ENCODE results near the gene PCYOX1L. TPM values are rescaled to one million over a fixed set of nuclear protein-coding genes. Genes with fewer than 3 reads are reported as not detected.

The PCYOX1L gene
- polyA plus RNA-seq, 2 donors, result 2.7 to 5.7 TPM

GRCh38 chr5:149372932-149373331, 15.1 kb downstream of the PCYOX1L start:
- no peak overlapping the region for H3K27ac ChIP-seq (ENCODE audit: low read depth in 2 of 2, low read length in 1 of 2)
- H3K27me3 ChIP-seq (ENCODE audit: control insufficient read depth in 1 of 2, insufficient read depth in 2 of 2, low read length in 2 of 2), result no peaks in the 10 kb centered on the region
- 86 to 95% methylated on average over 3 of the region's 3 CpGs for WGBS, 2 donors

GRCh38 chr5:149374303-149374702, 16.5 kb downstream of the PCYOX1L start:
- H3K27ac ChIP-seq (ENCODE audit: low read depth in 2 of 2, low read length in 1 of 2), result no peak overlapping the region
- 91 to 97% methylated on average over 20 of the region's 20 CpGs for WGBS, 2 donors

More at GRCh38 chr5:149372932-149373331, 15.1 kb downstream of the PCYOX1L start:
- H3K4me3 ChIP-seq (ENCODE audit: low read depth in 1 of 2, low read length in 2 of 2), result no peak overlapping the region
- H3K4me1 ChIP-seq (ENCODE audit: control insufficient read depth in 2 of 2, insufficient read depth in 2 of 2, low read length in 1 of 2), result peaks cover 0 to 5% of the 10 kb centered on the region in 2 donors
- no peaks in the 10 kb centered on the region for H3K9me3 ChIP-seq (ENCODE audit: control insufficient read depth in 2 of 2, insufficient read depth in 1 of 2, low read depth in 1 of 2, low read length in 1 of 2)
- H3K36me3 ChIP-seq (ENCODE audit: control insufficient read depth in 2 of 2, insufficient read depth in 2 of 2, low read length in 1 of 2), result no peaks in the 10 kb centered on the region

DNA sequence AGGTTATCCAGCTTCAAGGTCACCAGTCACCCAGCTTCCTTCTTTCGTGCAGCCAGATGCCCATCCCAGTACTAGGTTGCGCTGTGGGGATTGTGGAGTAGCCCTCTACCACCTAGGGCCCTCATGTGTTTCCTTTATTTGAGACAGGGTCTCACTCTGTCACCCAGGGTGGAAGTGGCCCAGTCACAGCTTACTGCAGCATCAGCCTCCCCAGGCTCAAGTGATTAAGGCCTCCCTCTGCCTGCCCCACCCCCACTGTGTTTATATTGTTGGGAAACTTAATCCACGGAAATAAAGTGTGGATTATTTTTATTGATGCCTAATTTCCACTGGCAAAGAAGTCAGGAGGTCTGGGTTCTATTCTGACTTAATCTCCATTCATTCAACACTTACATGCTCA, 17.0 kb downstream of the PCYOX1L start:
- H3K9me3 ChIP-seq (ENCODE audit: control insufficient read depth in 2 of 2, insufficient read depth in 1 of 2, low read depth in 1 of 2, low read length in 1 of 2), result no peaks in the 10 kb centered on the region
- H3K4me3 ChIP-seq (ENCODE audit: low read depth in 1 of 2, low read length in 2 of 2), result no peak overlapping the region
- no peak overlapping the region for H3K27ac ChIP-seq (ENCODE audit: low read depth in 2 of 2, low read length in 1 of 2)
- no peaks in the 10 kb centered on the region for H3K36me3 ChIP-seq (ENCODE audit: control insufficient read depth in 2 of 2, insufficient read depth in 2 of 2, low read length in 1 of 2)
- WGBS, 2 donors, result 80 to 85% methylated on average over 3 of the region's 3 CpGs
- H3K4me1 ChIP-seq (ENCODE audit: control insufficient read depth in 2 of 2, insufficient read depth in 2 of 2, low read length in 1 of 2), result peaks cover 3% of the 10 kb centered on the region in 2 donors
- H3K27me3 ChIP-seq (ENCODE audit: control insufficient read depth in 1 of 2, insufficient read depth in 2 of 2, low read length in 2 of 2), result no peaks in the 10 kb centered on the region

More at GRCh38 chr5:149374303-149374702, 16.5 kb downstream of the PCYOX1L start:
- Histone ChIP-seq H3K36me3 (ENCODE audit: control insufficient read depth in 2 of 2, insufficient read depth in 2 of 2, low read length in 1 of 2) (no peaks in the 10 kb centered on the region), H3K27me3 (ENCODE audit: control insufficient read depth in 1 of 2, insufficient read depth in 2 of 2, low read length in 2 of 2) (no peaks in the 10 kb centered on the region), H3K4me1 (ENCODE audit: control insufficient read depth in 2 of 2, insufficient read depth in 2 of 2, low read length in 1 of 2) (peaks cover 3% of the 10 kb centered on the region in 2 donors), H3K9me3 (ENCODE audit: control insufficient read depth in 2 of 2, insufficient read depth in 1 of 2, low read depth in 1 of 2, low read length in 1 of 2) (no peaks in the 10 kb centered on the region), H3K4me3 (ENCODE audit: low read depth in 1 of 2, low read length in 2 of 2) (no peak overlapping the region)

- no peak overlapping the region for H3K27ac ChIP-seq (ENCODE audit: low read depth in 2 of 2, low read length in 1 of 2)
- no peak overlapping the region for H3K4me3 ChIP-seq (ENCODE audit: low read depth in 1 of 2, low read length in 2 of 2)
- H3K9me3 ChIP-seq (ENCODE audit: control insufficient read depth in 2 of 2, insufficient read depth in 1 of 2, low read depth in 1 of 2, low read length in 1 of 2), result no peaks in the 10 kb centered on the region
- 89 to 93% methylated on average over 6 of the region's 6 CpGs for WGBS, 2 donors
- no peaks in the 10 kb centered on the region for H3K27me3 ChIP-seq (ENCODE audit: control insufficient read depth in 1 of 2, insufficient read depth in 2 of 2, low read length in 2 of 2)
- no peaks in the 10 kb centered on the region for H3K36me3 ChIP-seq (ENCODE audit: control insufficient read depth in 2 of 2, insufficient read depth in 2 of 2, low read length in 1 of 2)
- H3K4me1 ChIP-seq (ENCODE audit: control insufficient read depth in 2 of 2, insufficient read depth in 2 of 2, low read length in 1 of 2), result peaks cover 3% of the 10 kb centered on the region in 2 donors
Observed at GRCh38 chr5:149375434-149375833, 17.6 kb downstream of the PCYOX1L start.

- Histone ChIP-seq H3K36me3 (ENCODE audit: control insufficient read depth in 2 of 2, insufficient read depth in 2 of 2, low read length in 1 of 2) (no peaks in the 10 kb centered on the region), H3K4me3 (ENCODE audit: low read depth in 1 of 2, low read length in 2 of 2) (no peak overlapping the region), H3K9me3 (ENCODE audit: control insufficient read depth in 2 of 2, insufficient read depth in 1 of 2, low read depth in 1 of 2, low read length in 1 of 2) (no peaks in the 10 kb centered on the region), H3K27ac (ENCODE audit: low read depth in 2 of 2, low read length in 1 of 2) (no peak overlapping the region), H3K4me1 (ENCODE audit: control insufficient read depth in 2 of 2, insufficient read depth in 2 of 2, low read length in 1 of 2) (peaks cover under 1 to 3% of the 10 kb centered on the region in 2 donors), H3K27me3 (ENCODE audit: control insufficient read depth in 1 of 2, insufficient read depth in 2 of 2, low read length in 2 of 2) (no peaks in the 10 kb centered on the region)
- 95 to 96% methylated on average over 12 of the region's 12 CpGs for WGBS, 2 donors
Observed at GRCh38 chr5:149376104-149376503, 18.3 kb downstream of the PCYOX1L start.

DNA sequence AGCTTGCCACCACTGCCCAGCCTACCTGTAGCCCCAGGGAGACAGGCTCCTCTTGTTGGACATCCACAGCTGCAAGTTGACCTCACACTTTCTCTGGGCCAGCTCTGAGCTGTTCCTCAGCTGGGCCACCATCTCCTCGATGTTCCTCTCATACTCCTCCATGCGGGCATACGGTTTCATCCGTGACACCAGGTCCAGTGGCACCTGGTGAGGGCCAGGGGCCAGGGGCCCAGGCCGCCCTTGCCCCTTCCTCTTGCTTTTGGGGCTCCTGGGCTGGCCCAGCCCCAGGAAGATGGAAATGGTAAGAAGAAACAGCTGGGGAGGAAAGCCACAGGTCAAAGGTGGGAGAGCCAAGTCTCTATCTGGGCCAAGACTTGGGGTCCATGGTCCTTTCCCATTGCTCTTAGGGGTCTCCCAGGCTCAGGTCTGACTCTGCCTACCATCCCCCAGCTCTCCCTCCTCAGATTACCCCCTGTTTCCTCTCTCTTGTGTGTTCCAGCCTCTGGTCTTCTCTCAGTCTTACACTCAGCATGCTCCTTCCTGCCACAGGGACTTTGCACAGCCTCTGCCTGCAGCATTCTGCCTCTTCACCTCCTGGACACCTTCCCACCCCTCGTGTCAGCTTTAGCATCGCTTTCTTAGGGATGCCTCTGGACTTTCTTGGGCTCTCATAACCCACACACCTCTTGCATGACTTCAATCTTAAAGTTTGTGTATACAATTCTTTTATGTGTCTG, 19.0 kb downstream of the PCYOX1L start:
- Histone ChIP-seq H3K4me1 (ENCODE audit: control insufficient read depth in 2 of 2, insufficient read depth in 2 of 2, low read length in 1 of 2) (peaks cover 0 to 3% of the 10 kb centered on the region in 2 donors), H3K27ac (ENCODE audit: low read depth in 2 of 2, low read length in 1 of 2) (no peak overlapping the region), H3K27me3 (ENCODE audit: control insufficient read depth in 1 of 2, insufficient read depth in 2 of 2, low read length in 2 of 2) (no peaks in the 10 kb centered on the region), H3K9me3 (ENCODE audit: control insufficient read depth in 2 of 2, insufficient read depth in 1 of 2, low read depth in 1 of 2, low read length in 1 of 2) (no peaks in the 10 kb centered on the region), H3K36me3 (ENCODE audit: control insufficient read depth in 2 of 2, insufficient read depth in 2 of 2, low read length in 1 of 2) (no peaks in the 10 kb centered on the region), H3K4me3 (ENCODE audit: low read depth in 1 of 2, low read length in 2 of 2) (no peak overlapping the region)
- WGBS, 2 donors, result 92 to 94% methylated on average over 7 of the region's 7 CpGs

GRCh38 chr5:149378241-149378820, 20.5 kb downstream of the PCYOX1L start:
- Histone ChIP-seq H3K4me1 (ENCODE audit: control insufficient read depth in 2 of 2, insufficient read depth in 2 of 2, low read length in 1 of 2) (peaks cover 0 to 3% of the 10 kb centered on the region in 2 donors), H3K27me3 (ENCODE audit: control insufficient read depth in 1 of 2, insufficient read depth in 2 of 2, low read length in 2 of 2) (no peaks in the 10 kb centered on the region), H3K9me3 (ENCODE audit: control insufficient read depth in 2 of 2, insufficient read depth in 1 of 2, low read depth in 1 of 2, low read length in 1 of 2) (no peaks in the 10 kb centered on the region), H3K36me3 (ENCODE audit: control insufficient read depth in 2 of 2, insufficient read depth in 2 of 2, low read length in 1 of 2) (no peaks in the 10 kb centered on the region), H3K27ac (ENCODE audit: low read depth in 2 of 2, low read length in 1 of 2) (peak overlapping the region; percentile 32 to 74), H3K4me3 (ENCODE audit: low read depth in 1 of 2, low read length in 2 of 2) (no peak overlapping the region)
- WGBS, 2 donors, result 43 to 45% methylated on average over 5 of the region's 5 CpGs

DNA sequence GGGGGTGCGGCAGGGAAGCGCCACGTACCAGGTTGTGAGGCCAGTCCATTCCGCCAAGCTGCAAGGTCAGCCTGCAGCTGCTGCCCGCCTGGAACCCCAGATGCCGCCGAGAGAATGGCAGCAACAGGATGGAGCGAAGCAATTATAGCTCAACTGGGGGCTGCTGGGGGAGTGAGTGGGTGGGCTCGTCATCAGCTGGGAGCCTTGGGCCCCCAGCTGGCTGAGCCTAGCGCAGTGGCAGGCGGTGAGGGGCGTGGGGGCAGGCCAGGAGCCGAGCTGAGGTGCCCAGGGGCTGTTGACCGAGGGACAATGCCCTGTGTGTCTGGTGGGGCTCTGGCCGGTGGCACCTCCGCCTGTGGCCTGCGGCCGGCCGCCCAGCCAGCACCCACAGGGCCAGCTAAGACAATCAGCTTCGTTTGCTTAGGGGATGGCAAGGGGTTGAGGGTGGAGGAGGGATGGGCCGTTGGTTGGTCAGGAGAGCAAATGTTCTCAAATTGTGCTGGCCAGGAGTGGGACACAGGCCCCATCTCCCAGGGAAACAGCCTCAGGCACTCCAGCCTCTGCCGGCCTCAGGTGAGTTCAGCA, 21.4 kb downstream of the PCYOX1L start, which contains the start of gene IL17B:
Gene IL17B, minus strand, starts transcription at position 116 of the 585 bp plus-strand sequence. Its CDS starts 67 bp downstream, at position 49.
- no peaks in the 10 kb centered on the region for H3K36me3 ChIP-seq (ENCODE audit: control insufficient read depth in 2 of 2, insufficient read depth in 2 of 2, low read length in 1 of 2)
- H3K4me1 ChIP-seq (ENCODE audit: control insufficient read depth in 2 of 2, insufficient read depth in 2 of 2, low read length in 1 of 2), result peaks cover 0 to 3% of the 10 kb centered on the region in 2 donors
- WGBS, 2 donors, result 72 to 75% methylated on average over 15 to 22 of the region's 22 CpGs
- peak within 1 kb of the TSS; percentile 69 to 74 for H3K27ac ChIP-seq (ENCODE audit: low read depth in 2 of 2, low read length in 1 of 2)
- no peaks in the 10 kb centered on the region for H3K27me3 ChIP-seq (ENCODE audit: control insufficient read depth in 1 of 2, insufficient read depth in 2 of 2, low read length in 2 of 2)
- H3K4me3 ChIP-seq (ENCODE audit: low read depth in 1 of 2, low read length in 2 of 2), result no peak within 1 kb of the TSS
- H3K9me3 ChIP-seq (ENCODE audit: control insufficient read depth in 2 of 2, insufficient read depth in 1 of 2, low read depth in 1 of 2, low read length in 1 of 2), result no peaks in the 10 kb centered on the region

- H3K4me1 ChIP-seq (ENCODE audit: control insufficient read depth in 2 of 2, insufficient read depth in 2 of 2, low read length in 1 of 2), result peaks cover 0 to 3% of the 10 kb centered on the region in 2 donors
- 79 to 84% methylated on average over 5 of the region's 5 CpGs for WGBS, 2 donors
- peak overlapping the region; percentile 69 to 72 for H3K27ac ChIP-seq (ENCODE audit: low read depth in 2 of 2, low read length in 1 of 2)
Observed at GRCh38 chr5:149379818-149380374, 22.1 kb downstream of the PCYOX1L start.

More at GRCh38 chr5:149379818-149380374, 22.1 kb downstream of the PCYOX1L start:
- no peaks in the 10 kb centered on the region for H3K9me3 ChIP-seq (ENCODE audit: control insufficient read depth in 2 of 2, insufficient read depth in 1 of 2, low read depth in 1 of 2, low read length in 1 of 2)
- H3K36me3 ChIP-seq (ENCODE audit: control insufficient read depth in 2 of 2, insufficient read depth in 2 of 2, low read length in 1 of 2), result no peaks in the 10 kb centered on the region
- H3K4me3 ChIP-seq (ENCODE audit: low read depth in 1 of 2, low read length in 2 of 2), result no peak overlapping the region
- H3K27me3 ChIP-seq (ENCODE audit: control insufficient read depth in 1 of 2, insufficient read depth in 2 of 2, low read length in 2 of 2), result no peaks in the 10 kb centered on the region
